Left ventricle myocardium inferior (tissue), 1 donor: ENCODE results near the gene SH2D6. TPM values are rescaled to one million over a fixed set of nuclear protein-coding genes. Genes with fewer than 3 reads are reported as not detected.
"Not testable (repeated sequence)": the region's sequence is repeated elsewhere in the genome, so short reads cannot be mapped to it uniquely, and the experiment has no call there.

Experiments
- DNase-seq: peaks from one replicate; pipeline ENCODE4 v3.0.0-alpha.2; 2020
- H3K27ac ChIP-seq: fragments of 200-600 bp; replicated peaks from 2 replicates; pipeline ENCODE4 v1.8.0; 2021
- H3K27me3 ChIP-seq: fragments of 200-600 bp; 2 replicates; pipeline ENCODE4 v1.8.0; 2021; ENCODE audit warnings: low read depth
- H3K36me3 ChIP-seq: fragments of 200-600 bp; 2 replicates; pipeline ENCODE4 v1.8.0; 2021
- H3K4me1 ChIP-seq: fragments of 200-600 bp; 2 replicates; pipeline ENCODE4 v1.8.0; 2021
- H3K4me3 ChIP-seq: fragments of 200-600 bp; 2 replicates; pipeline ENCODE4 v1.8.0; 2021; ENCODE audit warnings: mild to moderate bottlenecking, moderate library complexity
- H3K9me3 ChIP-seq: fragments of 200-600 bp; replicated peaks from 2 replicates; pipeline ENCODE4 v1.8.0; 2021
- intact Hi-C: fragments of 100-400 bp; cut with micrococcal nuclease; formaldehyde crosslinking; loops from one replicate; pipeline ENCODE4 v1.11.0; 2022
- total RNA-seq: library from RNA; stranded (reverse); fragmentation: NEBNext Ultra II Directional; extraction: Animal tissue kit (Norgen Biotek cat#: 25700); gene quantifications from one replicate; pipeline ENCODE4 v1.2.1, GENCODE V29; 2021
- TF ChIP-seq, protein P1 (sequence below): fragments of 200-600 bp; IDR thresholded peaks from 2 replicates; pipeline ENCODE4 v1.8.0; 2021; ENCODE audit warnings: antibody characterized with exemption, mild to moderate bottlenecking, borderline replicate concordance
- donor health status: DM: no; HTN: yes; CAD: no; lungs with severe emphysema.

SH2D6 gene
- total RNA-seq, 1 donor from 2014 or later: not detected

DNA sequence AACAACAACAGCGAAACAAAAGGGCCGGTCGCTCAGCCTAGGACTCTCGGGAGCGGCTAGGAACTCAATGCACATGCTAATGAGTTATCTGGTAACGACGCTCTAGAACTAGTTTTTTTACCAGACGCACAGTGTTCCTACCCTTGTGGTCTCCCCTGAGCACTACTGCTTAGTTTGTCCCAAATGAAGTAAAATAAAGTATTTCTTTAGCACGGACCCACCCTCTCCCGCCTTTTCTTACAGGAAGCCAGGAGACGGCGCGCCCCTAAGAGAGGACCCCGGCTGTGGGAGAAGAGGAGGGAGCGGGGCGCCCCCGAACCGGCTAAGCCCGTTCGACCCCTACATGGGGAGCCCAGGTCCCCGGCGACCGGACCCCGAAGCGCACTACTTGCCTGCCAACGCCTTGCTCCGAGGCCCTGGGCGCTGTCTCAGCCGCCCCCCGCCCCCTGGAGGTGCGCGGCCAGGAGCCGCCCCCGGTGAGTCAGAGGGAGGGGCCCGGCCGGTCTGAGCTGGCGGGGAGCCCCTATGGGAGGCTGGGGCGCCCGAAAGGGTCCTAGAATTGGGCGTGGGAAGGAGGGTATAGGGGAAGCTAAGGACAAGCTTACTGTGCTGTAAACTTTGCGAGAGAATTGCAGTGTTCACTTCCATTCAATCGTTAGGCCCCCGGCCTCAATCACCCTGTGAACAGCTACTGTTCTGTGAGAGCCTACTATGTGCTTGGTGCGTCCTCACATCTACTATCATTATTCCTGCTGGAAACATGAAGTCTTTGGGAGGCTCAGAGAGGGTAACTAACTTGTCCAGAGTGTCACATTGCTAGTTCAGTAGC, 4.7 kb upstream of the SH2D6 start:
- H3K36me3 ChIP-seq: no peaks in the 10 kb centered on the region
- TF ChIP-seq, protein P1, sequence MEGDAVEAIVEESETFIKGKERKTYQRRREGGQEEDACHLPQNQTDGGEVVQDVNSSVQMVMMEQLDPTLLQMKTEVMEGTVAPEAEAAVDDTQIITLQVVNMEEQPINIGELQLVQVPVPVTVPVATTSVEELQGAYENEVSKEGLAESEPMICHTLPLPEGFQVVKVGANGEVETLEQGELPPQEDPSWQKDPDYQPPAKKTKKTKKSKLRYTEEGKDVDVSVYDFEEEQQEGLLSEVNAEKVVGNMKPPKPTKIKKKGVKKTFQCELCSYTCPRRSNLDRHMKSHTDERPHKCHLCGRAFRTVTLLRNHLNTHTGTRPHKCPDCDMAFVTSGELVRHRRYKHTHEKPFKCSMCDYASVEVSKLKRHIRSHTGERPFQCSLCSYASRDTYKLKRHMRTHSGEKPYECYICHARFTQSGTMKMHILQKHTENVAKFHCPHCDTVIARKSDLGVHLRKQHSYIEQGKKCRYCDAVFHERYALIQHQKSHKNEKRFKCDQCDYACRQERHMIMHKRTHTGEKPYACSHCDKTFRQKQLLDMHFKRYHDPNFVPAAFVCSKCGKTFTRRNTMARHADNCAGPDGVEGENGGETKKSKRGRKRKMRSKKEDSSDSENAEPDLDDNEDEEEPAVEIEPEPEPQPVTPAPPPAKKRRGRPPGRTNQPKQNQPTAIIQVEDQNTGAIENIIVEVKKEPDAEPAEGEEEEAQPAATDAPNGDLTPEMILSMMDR: no peak
- no peak for DNase-seq
- H3K9me3 ChIP-seq: no peaks in the 10 kb centered on the region
- H3K27me3 ChIP-seq: peaks cover 41% of the 10 kb centered on the region
- H3K4me3 ChIP-seq: peak overlapping the region; percentile 62
- no peak overlapping the region for H3K27ac ChIP-seq
- intact Hi-C loops: no loop called here
- peaks cover 21% of the 10 kb centered on the region for H3K4me1 ChIP-seq

DNA sequence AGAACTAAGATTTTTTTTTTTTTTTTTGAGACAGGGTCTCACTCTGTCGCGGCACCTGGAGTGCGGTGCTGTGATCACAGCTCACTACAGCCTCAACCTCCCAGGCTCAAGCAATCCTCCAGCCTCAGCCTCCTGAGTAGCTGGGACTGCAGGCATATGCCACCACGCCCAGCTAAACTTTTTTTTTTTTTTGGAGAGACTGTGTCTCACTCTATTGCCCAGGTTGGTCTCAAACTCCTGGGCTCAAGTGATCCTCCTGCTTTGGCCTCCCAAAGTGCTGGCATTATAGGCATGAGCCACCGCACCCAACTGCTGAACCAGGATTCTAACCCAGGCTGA, 4.1 kb upstream of the SH2D6 start:
- intact Hi-C loops, H3K9me3 ChIP-seq, H3K27ac ChIP-seq, H3K36me3 ChIP-seq, H3K4me3 ChIP-seq, DNase-seq: not testable (repeated sequence)
- Histone ChIP-seq H3K27me3 (peaks cover 41% of the 10 kb centered on the region), H3K4me1 (peaks cover 25% of the 10 kb centered on the region)

DNA sequence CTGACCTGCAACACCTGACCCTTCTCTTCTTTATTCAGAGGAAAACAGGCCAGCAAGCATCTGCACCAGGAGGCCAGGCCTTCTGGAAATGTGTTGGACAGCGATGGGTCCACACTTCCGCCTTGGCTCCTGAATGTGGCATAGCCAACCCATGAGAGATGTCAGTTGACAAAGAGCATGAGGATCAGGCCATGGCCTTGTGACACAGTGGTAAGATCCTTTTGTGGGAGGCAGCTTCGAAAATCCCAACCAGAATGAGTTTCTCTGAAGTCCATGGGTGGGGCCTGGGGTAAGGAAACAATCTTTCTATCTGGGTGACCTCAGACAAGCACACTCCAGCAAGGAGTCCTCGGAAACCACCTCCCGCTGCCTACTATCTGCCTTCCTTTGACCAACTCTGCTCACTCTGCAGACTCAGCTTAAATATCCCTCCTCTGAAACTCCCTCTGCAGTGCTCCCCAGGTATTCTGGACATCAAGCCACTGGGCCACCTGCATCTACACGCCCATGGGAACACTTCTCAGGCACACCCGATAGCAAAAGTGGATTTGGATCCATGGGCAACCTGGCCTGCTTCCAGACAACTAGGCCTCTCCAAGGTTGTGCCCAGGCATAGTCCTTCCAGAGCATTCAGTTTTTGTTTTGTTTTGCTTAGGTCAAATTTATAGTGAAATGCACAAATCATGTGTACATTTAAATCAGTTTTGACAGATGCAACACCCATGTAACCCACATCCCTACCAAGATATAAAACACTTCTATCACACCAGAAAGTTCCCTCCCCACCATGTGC, 3.6 kb upstream of the SH2D6 start:
- no peaks in the 10 kb centered on the region for H3K9me3 ChIP-seq
- peaks cover 31% of the 10 kb centered on the region for H3K4me1 ChIP-seq
- TF ChIP-seq, protein P1: no peak
- H3K36me3 ChIP-seq: no peaks in the 10 kb centered on the region
- H3K27me3 ChIP-seq: peaks cover 36% of the 10 kb centered on the region
- H3K27ac ChIP-seq: no peak overlapping the region
- no peak overlapping the region for H3K4me3 ChIP-seq
- intact Hi-C loops: no loop called here
- DNase-seq: no peak

DNA sequence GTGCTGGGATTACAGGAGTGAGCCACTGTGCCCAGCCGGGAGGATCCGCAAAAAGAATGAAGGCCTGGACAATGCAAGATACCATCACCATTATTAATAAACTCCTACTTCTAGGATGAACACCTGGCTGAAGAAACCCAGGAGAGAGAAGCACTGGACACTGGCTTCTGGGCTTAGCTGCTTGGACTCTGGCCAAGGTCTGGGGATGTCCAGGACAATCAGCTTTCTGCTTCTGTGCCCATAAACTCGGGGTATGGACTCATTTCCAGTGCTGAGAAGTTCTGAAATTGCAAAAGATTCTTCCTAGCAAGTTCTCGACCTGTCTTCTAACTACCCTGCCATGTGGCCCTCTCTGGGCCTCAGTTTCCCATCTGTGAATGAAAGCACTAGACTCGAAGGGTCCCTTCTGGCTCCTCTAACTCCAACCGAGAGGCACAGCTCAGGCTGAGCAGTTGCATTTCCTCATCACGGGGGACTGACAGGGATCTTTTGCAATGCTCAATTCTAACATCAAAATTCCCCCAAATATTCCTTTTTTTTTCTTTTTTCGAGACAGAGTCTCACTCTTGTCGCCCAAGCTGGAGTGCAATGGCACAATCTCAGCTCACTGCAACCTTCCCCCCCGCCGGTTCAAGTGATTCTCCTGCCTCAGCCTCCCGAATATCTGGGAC, 2.4 kb upstream of the SH2D6 start:
- H3K4me3 ChIP-seq: no peak overlapping the region
- H3K9me3 ChIP-seq: no peaks in the 10 kb centered on the region
- TF ChIP-seq, protein P1: no peak
- no peak overlapping the region for H3K27ac ChIP-seq
- peaks cover 30% of the 10 kb centered on the region for H3K27me3 ChIP-seq
- H3K36me3 ChIP-seq: no peaks in the 10 kb centered on the region
- DNase-seq: no peak
- intact Hi-C loops: no loop called here
- peaks cover 42% of the 10 kb centered on the region for H3K4me1 ChIP-seq

DNA sequence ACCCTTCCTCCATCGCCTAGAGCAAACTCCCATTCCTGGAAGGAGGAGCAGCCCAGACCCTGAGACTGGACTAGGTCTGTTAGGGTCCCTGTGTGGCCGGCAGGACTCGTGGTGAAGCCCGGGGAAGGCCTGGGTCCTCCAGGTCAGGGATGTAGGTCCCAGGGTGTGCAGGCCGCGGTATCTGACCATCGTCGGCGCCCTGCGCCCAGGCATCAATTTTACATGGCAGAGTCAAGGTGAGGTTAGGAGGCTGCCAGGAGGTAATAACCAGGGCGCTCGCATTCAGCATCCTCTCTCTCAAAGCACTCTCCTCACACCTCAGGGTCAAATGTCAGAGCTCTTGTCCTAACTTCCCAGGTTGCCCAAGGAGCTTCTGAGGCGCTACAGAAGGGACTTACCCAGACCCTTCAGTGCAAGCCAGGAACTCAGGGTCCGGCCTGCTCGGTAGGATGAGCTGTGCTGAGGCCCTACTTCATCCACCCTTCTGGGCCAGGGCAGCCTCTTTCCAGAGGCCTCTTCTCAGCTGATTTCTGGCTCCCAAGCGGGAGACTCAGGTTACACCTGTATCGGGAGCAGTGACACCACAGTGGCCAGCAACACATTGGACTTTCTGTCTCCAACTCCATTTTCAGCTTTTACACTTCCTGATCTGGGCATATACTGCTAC, 628 bp downstream of the SH2D6 start:
- Histone ChIP-seq H3K9me3 (no peaks in the 10 kb centered on the region), H3K27ac (peak overlapping the region; percentile 97), H3K4me3 (peak overlapping the region; percentile 87), H3K4me1 (peaks cover 43% of the 10 kb centered on the region), H3K36me3 (no peaks in the 10 kb centered on the region), H3K27me3 (peaks cover 2% of the 10 kb centered on the region)
- TF ChIP-seq, protein P1: no peak
- intact Hi-C loops: no loop called here
- no peak for DNase-seq
